MCF 10A (cell line): Measurements from ENCODE around the gene TREM2. TPM values are rescaled to one million over a fixed set of nuclear protein-coding genes. Genes with fewer than 3 reads are reported as not detected.

Source experiments
- BruUV-seq: library from RNA; stranded (reverse); fragments of 400-500 nt; replicated peaks from 2 replicates; lab custom pipeline; 2021; lab: Mats Ljungman, UMichigan
- CTCF ChIA-PET: fragments of 300-600 bp; sonication (Branson Sonifier 250); formaldehyde crosslinking; extraction: SDS; loops from one replicate; lab custom pipeline; 2021; ENCODE audit warnings: antibody characterized with exemption, inconsistent platforms; lab: Yijun Ruan, JAX
- POLR2A ChIA-PET: fragments of 300-600, 350-650 bp; sonication (Branson Sonifier 250); formaldehyde crosslinking; extraction: SDS; loops from one replicate; lab custom pipeline; 2020; ENCODE audit warnings: antibody characterized with exemption, inconsistent platforms; lab: Yijun Ruan, JAX
- DNase-seq: peaks from one replicate; pipeline ENCODE4 v3.0.0-alpha.2; 2018; ENCODE audit not compliant: unreplicated experiment
- H3K27ac Mint-ChIP-seq: one replicate; pipeline ENCODE4 v1.8.0; 2022; ENCODE audit warnings: mild to moderate bottlenecking, low read depth, mixed read lengths; ENCODE audit not compliant: unreplicated experiment
- H3K27me3 Mint-ChIP-seq: one replicate; pipeline ENCODE4 v1.8.0; 2022; ENCODE audit warnings: mixed read lengths; ENCODE audit not compliant: insufficient read depth, unreplicated experiment
- H3K36me3 Mint-ChIP-seq: one replicate; pipeline ENCODE4 v1.8.0; 2022; ENCODE audit warnings: mild to moderate bottlenecking, moderate library complexity, mixed read lengths; ENCODE audit not compliant: insufficient read depth, unreplicated experiment
- H3K4me1 Mint-ChIP-seq: one replicate; pipeline ENCODE4 v1.8.0; 2022; ENCODE audit warnings: mixed read lengths; ENCODE audit not compliant: insufficient read depth, unreplicated experiment
- H3K4me3 Mint-ChIP-seq: one replicate; pipeline ENCODE4 v1.8.0; 2022; ENCODE audit warnings: mild to moderate bottlenecking, moderate library complexity, mixed read lengths; ENCODE audit not compliant: unreplicated experiment
- H3K9me3 Mint-ChIP-seq: one replicate; pipeline ENCODE4 v1.8.0; 2022; ENCODE audit warnings: mixed read lengths; ENCODE audit not compliant: unreplicated experiment
- CTCF ChIP-seq: fragments of 200-600 bp; IDR thresholded peaks from one replicate; pipeline ENCODE4 v1.8.0; 2022; ENCODE audit warnings: antibody characterized with exemption, mild to moderate bottlenecking; ENCODE audit not compliant: unreplicated experiment
- intact Hi-C: fragments of 100-400 bp; cut with micrococcal nuclease; formaldehyde crosslinking; loops from 2 replicates; pipeline ENCODE4 v1.14.1; 2022
- total RNA-seq: library from RNA; stranded (reverse); gene quantifications from 2 replicates; pipeline ENCODE4 v1.2.3, GENCODE V29; 2022

TREM2 gene
- total RNA-seq, 1 experiment from 2014 or later, result 0.63 TPM

- peaks cover 7% of the 10 kb centered on the region for H3K9me3 Mint-ChIP-seq
- no peak for DNase-seq
- H3K27ac Mint-ChIP-seq, result no peak overlapping the region
- ChIA-PET CTCF (no interaction called here), POLR2A (no interaction called here)
- no TSS peak for BruUV-seq
- TF ChIP-seq CTCF, result no peak
- H3K4me3 Mint-ChIP-seq, result no peak overlapping the region
- H3K27me3 Mint-ChIP-seq, result peaks cover 60% of the 10 kb centered on the region
- intact Hi-C loops, result no loop called here
- no peaks in the 10 kb centered on the region for H3K4me1 Mint-ChIP-seq
- H3K36me3 Mint-ChIP-seq, result no peaks in the 10 kb centered on the region
Measured at GRCh38 chr6:41193884-41194283, 31.0 kb upstream of the TREM2 start.

- H3K4me1 Mint-ChIP-seq, result no peaks in the 10 kb centered on the region
- POLR2A ChIA-PET, result no interaction called here
- H3K27me3 Mint-ChIP-seq, result peaks cover 60% of the 10 kb centered on the region
- no peak for TF ChIP-seq CTCF
- intact Hi-C loops, result no loop called here
- CTCF ChIA-PET, result no interaction called here
- H3K9me3 Mint-ChIP-seq, result peaks cover 7% of the 10 kb centered on the region
- no peaks in the 10 kb centered on the region for H3K36me3 Mint-ChIP-seq
- H3K4me3 Mint-ChIP-seq, result no peak overlapping the region
- no peak for DNase-seq
- BruUV-seq, result no TSS peak
- H3K27ac Mint-ChIP-seq, result no peak overlapping the region
Measured at GRCh38 chr6:41193171-41193734, 30.3 kb upstream of the TREM2 start.

- no peak overlapping the region for H3K27ac Mint-ChIP-seq
- CTCF ChIA-PET, result interaction anchor here (1.1 kb wide), 1 partner anchor 9 kb away, joined by 3 read pairs; no protein-coding TSS in a partner anchor
Measured at GRCh38 chr6:41191569-41191968, 28.7 kb upstream of the TREM2 start.

GRCh38 chr6:41190791-41191190 lies 27.9 kb upstream of the TREM2 start:
- no peak for DNase-seq
- TF ChIP-seq CTCF, result no peak
- Mint-ChIP-seq H3K9me3 (peaks cover 7% of the 10 kb centered on the region), H3K4me1 (no peaks in the 10 kb centered on the region), H3K4me3 (no peak overlapping the region), H3K27ac (no peak overlapping the region), H3K36me3 (no peaks in the 10 kb centered on the region), H3K27me3 (peaks cover 39% of the 10 kb centered on the region)
- ChIA-PET POLR2A (interaction anchor here (0.6 kb wide), 1 partner anchor 751 kb away, joined by 3 read pairs; the partner anchor contains the start of gene CCND3), CTCF (interaction anchor here (0.5 to 0.7 kb wide), 3 partner anchors 22 to 1537 kb away, joined by 3 to 4 read pairs (median 3); no protein-coding TSS in a partner anchor)
- intact Hi-C loops, result no loop called here
- no TSS peak for BruUV-seq

More at GRCh38 chr6:41191569-41191968, 28.7 kb upstream of the TREM2 start:
- DNase-seq, result peak; percentile 40
- Mint-ChIP-seq H3K36me3 (no peaks in the 10 kb centered on the region), H3K27me3 (peaks cover 45% of the 10 kb centered on the region), H3K4me3 (no peak overlapping the region), H3K4me1 (no peaks in the 10 kb centered on the region), H3K9me3 (peaks cover 7% of the 10 kb centered on the region)
- intact Hi-C loops, result no loop called here
- POLR2A ChIA-PET, result no interaction called here
- no TSS peak for BruUV-seq
- no peak for TF ChIP-seq CTCF
